ENCODE results near the gene GIMAP5. TPM values are rescaled to one million over a fixed set of nuclear protein-coding genes. Genes with fewer than 3 reads are reported as not detected.

The GIMAP5 gene
- total RNA-seq (10 to 100 TPM; 63.9 to 70.4 TPM), polyA plus RNA-seq (475 TPM)

GRCh38 chr7:150737265-150738055 is at the start of gene GIMAP5:
TSS of gene GIMAP5 (plus strand) at chr7:150737418. CDS start at chr7:150740885, 3,467 bp downstream.
- POLR2A ChIA-PET: interaction anchor here (1.3 to 3.0 kb wide), 4 partner anchors 20 to 286 kb away, joined by 3 to 17 read pairs (median 4); partner anchors contain the start of gene GIMAP1
- peaks cover 46% of the 10 kb centered on the region for H3K36me3 ChIP-seq (ENCODE audit: insufficient read depth, low read length)
- CTCF ChIA-PET: interaction anchor here (1.0 to 3.4 kb wide), 8 partner anchors 13 to 288 kb away, joined by 3 to 17 read pairs (median 8); partner anchors contain the start of genes GIMAP1 and GIMAP8
- peak in 4 of 5 donors; percentile 31 to 66 (median 52) for DNase-seq
- no peaks in the 10 kb centered on the region for H3K27me3 ChIP-seq (ENCODE audit: insufficient read depth, low read length, poor library complexity, severe bottlenecking)
- H3K4me3 ChIP-seq (ENCODE audit: low read length): peak within 1 kb of the TSS; percentile 97
- peak within 1 kb of the TSS; percentile 91 to 100 (median 97) for H3K4me3 Mint-ChIP-seq
- H3K36me3 Mint-ChIP-seq: peaks cover 39 to 56% (median 49%) of the 10 kb centered on the region in 3 donors
- peaks cover 67% of the 10 kb centered on the region for H3K4me1 ChIP-seq (ENCODE audit: insufficient read depth, low read length)
- peak within 1 kb of the TSS; percentile 82 for H3K27ac ChIP-seq (ENCODE audit: low read depth, low read length)
- H3K27me3 Mint-ChIP-seq: no peaks in the 10 kb centered on the region
- H3K9me3 Mint-ChIP-seq: peaks cover 0 to 3% (median 0%) of the 10 kb centered on the region in 5 donors
- H3K27ac Mint-ChIP-seq: peak within 1 kb of the TSS; percentile 73 to 99 (median 96)
- no peaks in the 10 kb centered on the region for H3K9me3 ChIP-seq (ENCODE audit: low read length)
- H3K4me1 Mint-ChIP-seq: peaks cover 64 to 74% (median 70%) of the 10 kb centered on the region in 3 donors

- ChIA-PET POLR2A (interaction anchor here (4.4 kb wide), 1 partner anchor 27 kb away, joined by 17 read pairs; the partner anchor contains the start of gene GIMAP1), CTCF (interaction anchor here (1.2 kb wide), 1 partner anchor 237 kb away, joined by 3 read pairs; no protein-coding TSS in a partner anchor)
- peaks cover 44% of the 10 kb centered on the region for H3K36me3 ChIP-seq (ENCODE audit: insufficient read depth, low read length)
- H3K27me3 ChIP-seq (ENCODE audit: insufficient read depth, low read length, poor library complexity, severe bottlenecking): no peaks in the 10 kb centered on the region
- no peak for DNase-seq
- H3K4me3 ChIP-seq (ENCODE audit: low read length): peak overlapping the region; percentile 64
- Mint-ChIP-seq H3K9me3 (peaks cover 22 to 53% (median 52%) of the 10 kb centered on the region in 5 donors), H3K36me3 (peaks cover 45 to 79% (median 73%) of the 10 kb centered on the region in 3 donors), H3K27ac (peak overlapping the region; percentile 82 to 100 (median 96)), H3K27me3 (no peaks in the 10 kb centered on the region), H3K4me3 (peak overlapping the region; percentile 94 to 100 (median 97)), H3K4me1 (peaks cover 60 to 79% (median 77%) of the 10 kb centered on the region in 3 donors)
- no peak overlapping the region for H3K27ac ChIP-seq (ENCODE audit: low read depth, low read length)
- peaks cover 29% of the 10 kb centered on the region for H3K9me3 ChIP-seq (ENCODE audit: low read length)
- peaks cover 51% of the 10 kb centered on the region for H3K4me1 ChIP-seq (ENCODE audit: insufficient read depth, low read length)
These were observed 48.6 kb upstream of the GIMAP5 start for GRCh38 chr7:150688630-150689029.

GRCh38 chr7:150695654-150696053 is 41.6 kb upstream of the GIMAP5 start:
- peaks cover 53% of the 10 kb centered on the region for H3K9me3 ChIP-seq (ENCODE audit: low read length)
- H3K4me3 ChIP-seq (ENCODE audit: low read length): no peak overlapping the region
- H3K4me1 Mint-ChIP-seq: peaks cover 14 to 24% (median 20%) of the 10 kb centered on the region in 3 donors
- peaks cover 19% of the 10 kb centered on the region for H3K36me3 ChIP-seq (ENCODE audit: insufficient read depth, low read length)
- peaks cover 33 to 87% (median 68%) of the 10 kb centered on the region in 3 donors for H3K36me3 Mint-ChIP-seq
- H3K27ac ChIP-seq (ENCODE audit: low read depth, low read length): no peak overlapping the region
- peaks cover under 1% of the 10 kb centered on the region for H3K4me1 ChIP-seq (ENCODE audit: insufficient read depth, low read length)
- peaks cover 56 to 91% (median 89%) of the 10 kb centered on the region in 5 donors for H3K9me3 Mint-ChIP-seq
- H3K4me3 Mint-ChIP-seq: peak overlapping the region in 1 of 7 donors; percentile 9
- H3K27ac Mint-ChIP-seq: peak overlapping the region in 1 of 8 donors; percentile 21
- H3K27me3 ChIP-seq (ENCODE audit: insufficient read depth, low read length, poor library complexity, severe bottlenecking): no peaks in the 10 kb centered on the region
- CTCF ChIA-PET: interaction anchor here (1.8 kb wide), 1 partner anchor 20 kb away, joined by 4 read pairs; the partner anchor contains the start of gene GIMAP1
- no peak for DNase-seq
- POLR2A ChIA-PET: interaction anchor here (0.7 kb wide), 1 partner anchor 54 kb away, joined by 3 read pairs; no protein-coding TSS in a partner anchor
- no peaks in the 10 kb centered on the region for H3K27me3 Mint-ChIP-seq

- no peak overlapping the region for H3K4me3 Mint-ChIP-seq
- H3K27me3 ChIP-seq (ENCODE audit: insufficient read depth, low read length, poor library complexity, severe bottlenecking): no peaks in the 10 kb centered on the region
- no peak overlapping the region for H3K27ac ChIP-seq (ENCODE audit: low read depth, low read length)
- peaks cover 38% of the 10 kb centered on the region for H3K9me3 ChIP-seq (ENCODE audit: low read length)
- peaks cover 19 to 82% (median 46%) of the 10 kb centered on the region in 3 donors for H3K36me3 Mint-ChIP-seq
- DNase-seq: no peak
- ChIA-PET POLR2A (interaction anchor here (0.6 kb wide), 1 partner anchor 139 kb away, joined by 3 read pairs; no protein-coding TSS in a partner anchor), CTCF (interaction anchor here (1.2 to 3.0 kb wide), 4 partner anchors 12 to 254 kb away, joined by 3 to 13 read pairs (median 4); partner anchors contain the start of gene GIMAP1)
- H3K36me3 ChIP-seq (ENCODE audit: insufficient read depth, low read length): no peaks in the 10 kb centered on the region
- no peak overlapping the region for H3K4me3 ChIP-seq (ENCODE audit: low read length)
- peak overlapping the region in 1 of 8 donors; percentile 23 for H3K27ac Mint-ChIP-seq
- no peaks in the 10 kb centered on the region for H3K27me3 Mint-ChIP-seq
- no peaks in the 10 kb centered on the region for H3K4me1 ChIP-seq (ENCODE audit: insufficient read depth, low read length)
- H3K9me3 Mint-ChIP-seq: peaks cover 58 to 89% (median 86%) of the 10 kb centered on the region in 5 donors
- H3K4me1 Mint-ChIP-seq: peaks cover 8 to 20% (median 12%) of the 10 kb centered on the region in 3 donors
These were observed 34.0 kb upstream of the GIMAP5 start for GRCh38 chr7:150703209-150703608.

GRCh38 chr7:150715293-150715692 is 21.9 kb upstream of the GIMAP5 start:
- Histone ChIP-seq H3K4me3 (ENCODE audit: low read length) (peak overlapping the region; percentile 77), H3K4me1 (ENCODE audit: insufficient read depth, low read length) (peaks cover 40% of the 10 kb centered on the region), H3K27ac (ENCODE audit: low read depth, low read length) (peak overlapping the region; percentile 79), H3K9me3 (ENCODE audit: low read length) (peaks cover 8% of the 10 kb centered on the region), H3K36me3 (ENCODE audit: insufficient read depth, low read length) (peaks cover 9% of the 10 kb centered on the region), H3K27me3 (ENCODE audit: insufficient read depth, low read length, poor library complexity, severe bottlenecking) (no peaks in the 10 kb centered on the region)
- ChIA-PET CTCF (interaction anchor here (0.6 to 4.1 kb wide), 22 partner anchors 11 to 270 kb away, joined by 3 to 33 read pairs (median 5); partner anchors contain the start of genes GIMAP2, GIMAP4, GIMAP5 and GIMAP6), POLR2A (interaction anchor here (0.6 to 3.7 kb wide), 11 partner anchors 16 to 266 kb away, joined by 3 to 17 read pairs (median 5); partner anchors contain the start of genes GIMAP2 and GIMAP5)
- peaks cover 7 to 16% (median 15%) of the 10 kb centered on the region in 5 donors for H3K9me3 Mint-ChIP-seq
- H3K36me3 Mint-ChIP-seq: peaks cover 29 to 49% (median 47%) of the 10 kb centered on the region in 3 donors
- H3K4me3 Mint-ChIP-seq: peak overlapping the region; percentile 94 to 100 (median 100)
- peaks cover 53 to 69% (median 68%) of the 10 kb centered on the region in 3 donors for H3K4me1 Mint-ChIP-seq
- no peaks in the 10 kb centered on the region for H3K27me3 Mint-ChIP-seq
- H3K27ac Mint-ChIP-seq: peak overlapping the region; percentile 84 to 99 (median 98)
- peak in 1 of 5 donors; percentile 50 for DNase-seq

- Mint-ChIP-seq H3K4me3 (peak overlapping the region; percentile 94 to 100 (median 100)), H3K36me3 (peaks cover 29 to 51% (median 50%) of the 10 kb centered on the region in 3 donors), H3K27me3 (no peaks in the 10 kb centered on the region), H3K4me1 (peaks cover 54 to 74% (median 69%) of the 10 kb centered on the region in 3 donors), H3K9me3 (peaks cover 7 to 16% (median 15%) of the 10 kb centered on the region in 5 donors), H3K27ac (peak overlapping the region; percentile 84 to 99 (median 98))
- H3K9me3 ChIP-seq (ENCODE audit: low read length): peaks cover 8% of the 10 kb centered on the region
- DNase-seq: no peak
- no peaks in the 10 kb centered on the region for H3K27me3 ChIP-seq (ENCODE audit: insufficient read depth, low read length, poor library complexity, severe bottlenecking)
- H3K36me3 ChIP-seq (ENCODE audit: insufficient read depth, low read length): peaks cover 10% of the 10 kb centered on the region
- ChIA-PET POLR2A (interaction anchor here (0.8 to 3.7 kb wide), 22 partner anchors 14 to 267 kb away, joined by 3 to 17 read pairs (median 4); partner anchors contain the start of genes GIMAP2, GIMAP5 and GIMAP7), CTCF (interaction anchor here (0.6 to 4.1 kb wide), 24 partner anchors 12 to 270 kb away, joined by 3 to 33 read pairs (median 6); partner anchors contain the start of genes GIMAP2, GIMAP4, GIMAP5 and GIMAP6)
- H3K4me3 ChIP-seq (ENCODE audit: low read length): peak overlapping the region; percentile 77
- peaks cover 44% of the 10 kb centered on the region for H3K4me1 ChIP-seq (ENCODE audit: insufficient read depth, low read length)
- peak overlapping the region; percentile 79 for H3K27ac ChIP-seq (ENCODE audit: low read depth, low read length)
These were observed 21.5 kb upstream of the GIMAP5 start for GRCh38 chr7:150715738-150716137.

- H3K4me1 Mint-ChIP-seq: peaks cover 60 to 80% (median 75%) of the 10 kb centered on the region in 3 donors
These were observed 20.9 kb upstream of the GIMAP5 start, which contains the start of gene GIMAP1 for GRCh38 chr7:150716368-150716767. TSS of gene GIMAP1 (plus strand) at chr7:150716613. CDS start at chr7:150719048, 2,435 bp downstream.

More at GRCh38 chr7:150716368-150716767, 20.9 kb upstream of the GIMAP5 start, which contains the start of gene GIMAP1:
- peaks cover 34 to 58% (median 57%) of the 10 kb centered on the region in 3 donors for H3K36me3 Mint-ChIP-seq
- peak within 1 kb of the TSS; percentile 94 to 100 (median 100) for H3K4me3 Mint-ChIP-seq
- Histone ChIP-seq H3K9me3 (ENCODE audit: low read length) (peaks cover 8% of the 10 kb centered on the region), H3K27me3 (ENCODE audit: insufficient read depth, low read length, poor library complexity, severe bottlenecking) (no peaks in the 10 kb centered on the region), H3K4me3 (ENCODE audit: low read length) (peak within 1 kb of the TSS; percentile 77), H3K27ac (ENCODE audit: low read depth, low read length) (peak within 1 kb of the TSS; percentile 79), H3K36me3 (ENCODE audit: insufficient read depth, low read length) (peaks cover 10% of the 10 kb centered on the region), H3K4me1 (ENCODE audit: insufficient read depth, low read length) (peaks cover 51% of the 10 kb centered on the region)
- CTCF ChIA-PET: interaction anchor here (0.6 to 4.1 kb wide), 22 partner anchors 11 to 271 kb away, joined by 3 to 33 read pairs (median 6); partner anchors contain the start of genes GIMAP2, GIMAP4, GIMAP5 and GIMAP6
- peak; percentile 24 to 81 (median 71) for DNase-seq
- H3K27me3 Mint-ChIP-seq: no peaks in the 10 kb centered on the region
- H3K27ac Mint-ChIP-seq: peak within 1 kb of the TSS; percentile 84 to 99 (median 98)
- POLR2A ChIA-PET: interaction anchor here (0.8 to 3.7 kb wide), 22 partner anchors 14 to 268 kb away, joined by 3 to 17 read pairs (median 4); partner anchors contain the start of genes GIMAP2, GIMAP5 and GIMAP7
- peaks cover 7 to 20% (median 15%) of the 10 kb centered on the region in 5 donors for H3K9me3 Mint-ChIP-seq

Measured in CD8-positive, alpha-beta memory T cell (primary cell).